ENCODE data around the gene SH2D2A.

- TF ChIP-seq CTCF (IDR thresholded peaks at IDR 0.05; ENCODE audit: poor library complexity): no peak
- TF ChIP-seq EZH2 (IDR thresholded peaks at IDR 0.05; ENCODE audit: borderline replicate concordance): no peak
These were observed 49.4 kb downstream of the SH2D2A start, which contains the start of gene PRCC for GRCh38 chr1:156767101-156767878.
